IPS DF 4.7 (cell line): Measurements from ENCODE around the gene SEC16A.
"Not testable (repeated sequence)": the region's sequence is repeated elsewhere in the genome, so short reads cannot be mapped to it uniquely, and the experiment has no call there.

ENCODE experiments used
- DNase-seq: peaks from one replicate; pipeline ENCODE4 v3.0.0-alpha.2; 2013; ENCODE audit warnings: low spot score; ENCODE audit errors: extremely low read depth

The SEC16A gene

GRCh38 chr9:136438548-136439480 is 44.0 kb downstream of the SEC16A start:
- DNase-seq, result no peak

GRCh38 chr9:136437839-136438547 is 44.8 kb downstream of the SEC16A start:
- no peak for DNase-seq

GRCh38 chr9:136437430-136437829 is 45.4 kb downstream of the SEC16A start:
- DNase-seq, result no peak

GRCh38 chr9:136436055-136436634 is 46.7 kb downstream of the SEC16A start:
- no peak for DNase-seq

GRCh38 chr9:136434580-136435169 is 48.2 kb downstream of the SEC16A start:
- DNase-seq, result no peak

- DNase-seq, result no peak
Measured at GRCh38 chr9:136433849-136434579, 48.8 kb downstream of the SEC16A start.

GRCh38 chr9:136433043-136433715 is 49.7 kb downstream of the SEC16A start:
- DNase-seq, result no peak

- DNase-seq, result no peak
Measured at GRCh38 chr9:136432591-136432990, 50.2 kb downstream of the SEC16A start.

- DNase-seq, result no peak
Measured at GRCh38 chr9:136431782-136432350, 51.0 kb downstream of the SEC16A start.

- no peak for DNase-seq
Measured at GRCh38 chr9:136430588-136431234, 52.1 kb downstream of the SEC16A start.

GRCh38 chr9:136429683-136430491 is 53.0 kb downstream of the SEC16A start:
- DNase-seq, result no peak

GRCh38 chr9:136429075-136429628 is 53.7 kb downstream of the SEC16A start:
- DNase-seq, result no peak

- no peak for DNase-seq
Measured at GRCh38 chr9:136426787-136427186, 56.1 kb downstream of the SEC16A start.

- not testable (repeated sequence) for DNase-seq
Measured at GRCh38 chr9:136425367-136425766, 57.5 kb downstream of the SEC16A start.

- no peak for DNase-seq
Measured at GRCh38 chr9:136424750-136425362, 58.0 kb downstream of the SEC16A start.

GRCh38 chr9:136423432-136424146 is 59.3 kb downstream of the SEC16A start:
- no peak for DNase-seq

GRCh38 chr9:136422876-136423275 is 60.0 kb downstream of the SEC16A start:
- DNase-seq, result no peak
